Measurements from ENCODE around the gene CPTP.

Gene CPTP

DNA sequence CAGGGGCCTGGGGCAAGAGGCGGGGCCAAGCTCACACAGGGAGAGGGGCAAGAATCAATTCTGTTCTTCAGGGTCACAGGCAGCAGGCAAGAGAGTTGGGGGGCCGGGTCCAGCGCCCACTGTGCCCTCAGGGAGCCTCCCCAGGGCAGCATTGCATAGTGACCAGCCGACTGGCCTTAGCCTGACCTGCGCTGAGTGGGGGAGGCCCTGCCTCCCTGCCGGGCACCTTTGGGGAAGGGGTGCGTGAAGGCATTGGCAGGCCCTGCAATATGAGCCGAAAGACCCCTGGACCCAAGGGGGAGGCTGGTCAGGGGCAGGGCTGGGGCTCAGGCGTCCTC is 32.2 kb upstream of the CPTP start:
- DNase-seq (ENCODE audit: low read depth), result no peak

DNA sequence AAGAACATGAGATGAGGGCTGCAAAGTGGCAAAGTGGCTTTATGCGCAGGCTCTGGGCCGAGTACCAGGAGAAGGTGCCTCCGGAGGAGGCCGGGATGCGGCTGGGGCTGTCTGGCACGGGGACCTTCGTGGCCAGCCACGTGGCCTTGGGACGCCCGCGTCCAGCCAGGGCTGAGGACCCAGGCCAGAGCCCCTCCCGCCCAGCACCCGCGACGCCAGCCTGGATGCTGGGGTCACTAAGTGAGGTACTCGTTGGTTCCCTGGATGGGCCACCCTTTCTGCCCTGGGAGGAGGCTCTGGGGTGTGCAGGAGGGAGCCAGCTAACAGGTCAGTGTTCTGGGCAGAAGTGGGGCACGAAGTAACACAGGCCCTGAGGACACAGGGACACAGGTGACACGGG is 31.8 kb upstream of the CPTP start:
- DNase-seq (ENCODE audit: low read depth), result no peak

GRCh38 chr1:1293263-1294249 is 31.0 kb upstream of the CPTP start:
- DNase-seq (ENCODE audit: low read depth), result no peak

DNA sequence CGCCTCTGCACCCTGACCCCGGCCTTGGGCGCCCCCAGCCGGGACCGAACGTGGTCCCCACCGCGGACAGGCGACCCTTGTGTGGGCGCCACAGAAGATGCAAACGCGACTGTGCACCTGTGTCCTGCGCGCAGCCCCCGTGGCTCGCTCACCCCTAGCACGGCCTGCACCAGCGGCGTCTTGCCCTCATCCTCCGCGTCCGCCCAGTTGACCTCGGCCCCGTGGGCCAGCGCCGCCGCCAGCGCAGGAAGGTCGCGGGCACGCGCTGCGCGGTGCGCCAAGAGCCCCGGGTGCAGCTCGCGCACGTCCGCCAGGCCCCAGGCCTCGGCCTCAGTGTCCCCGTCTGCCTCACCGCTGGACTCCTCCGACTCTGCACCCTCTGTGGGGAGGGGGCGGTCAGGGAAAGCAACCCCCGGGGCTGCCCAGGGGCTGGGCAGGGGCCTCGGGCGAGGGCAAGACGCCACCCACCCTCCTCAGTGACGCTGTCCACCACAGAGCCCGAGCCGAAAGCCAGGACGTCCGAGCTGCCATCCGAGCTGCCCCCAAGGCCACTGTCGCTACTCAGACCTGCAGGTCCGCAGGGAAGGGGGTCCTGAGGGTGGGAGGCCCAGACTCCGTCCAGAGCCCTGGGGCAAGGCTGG is 30.2 kb upstream of the CPTP start:
- DNase-seq (ENCODE audit: low read depth), result no peak

DNA sequence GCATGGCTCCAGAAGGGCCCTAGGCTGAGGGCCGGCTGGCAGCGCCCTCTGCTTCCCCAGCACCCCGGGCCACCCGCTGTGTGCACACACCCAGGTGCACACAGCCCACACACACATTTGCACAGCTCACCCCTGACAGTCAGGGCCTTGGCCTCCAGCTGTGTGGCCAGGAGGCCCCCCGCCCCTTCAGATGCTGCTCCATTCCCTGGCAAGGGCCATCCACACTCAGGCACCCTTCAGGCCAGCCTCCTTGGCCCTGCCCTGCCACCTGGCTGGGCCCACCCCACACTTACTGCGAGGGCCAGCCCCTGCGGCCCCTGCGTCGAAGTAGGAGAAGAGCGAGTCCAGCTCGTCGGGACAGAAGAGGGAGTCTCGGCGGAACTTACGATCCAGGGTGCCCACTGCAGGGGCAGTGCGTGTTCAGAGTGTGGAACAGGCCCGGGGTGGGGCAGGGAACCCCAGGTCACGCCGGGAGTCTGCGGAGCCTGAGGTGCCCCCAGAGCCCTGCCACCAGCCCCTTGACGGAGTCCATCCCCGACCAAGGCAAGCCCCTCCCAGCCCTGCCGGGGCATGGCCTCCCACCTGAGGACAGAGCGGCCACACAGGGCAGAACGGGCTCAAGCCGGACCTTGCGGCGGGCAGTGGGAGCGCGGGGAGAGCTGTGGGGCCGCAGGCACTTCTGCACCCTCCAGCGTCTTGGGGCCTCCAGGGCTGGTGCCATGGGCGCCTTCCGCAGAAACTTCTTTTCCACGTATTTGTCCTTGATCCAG is 29.3 kb upstream of the CPTP start:
- no peak for DNase-seq (ENCODE audit: low read depth)

DNA sequence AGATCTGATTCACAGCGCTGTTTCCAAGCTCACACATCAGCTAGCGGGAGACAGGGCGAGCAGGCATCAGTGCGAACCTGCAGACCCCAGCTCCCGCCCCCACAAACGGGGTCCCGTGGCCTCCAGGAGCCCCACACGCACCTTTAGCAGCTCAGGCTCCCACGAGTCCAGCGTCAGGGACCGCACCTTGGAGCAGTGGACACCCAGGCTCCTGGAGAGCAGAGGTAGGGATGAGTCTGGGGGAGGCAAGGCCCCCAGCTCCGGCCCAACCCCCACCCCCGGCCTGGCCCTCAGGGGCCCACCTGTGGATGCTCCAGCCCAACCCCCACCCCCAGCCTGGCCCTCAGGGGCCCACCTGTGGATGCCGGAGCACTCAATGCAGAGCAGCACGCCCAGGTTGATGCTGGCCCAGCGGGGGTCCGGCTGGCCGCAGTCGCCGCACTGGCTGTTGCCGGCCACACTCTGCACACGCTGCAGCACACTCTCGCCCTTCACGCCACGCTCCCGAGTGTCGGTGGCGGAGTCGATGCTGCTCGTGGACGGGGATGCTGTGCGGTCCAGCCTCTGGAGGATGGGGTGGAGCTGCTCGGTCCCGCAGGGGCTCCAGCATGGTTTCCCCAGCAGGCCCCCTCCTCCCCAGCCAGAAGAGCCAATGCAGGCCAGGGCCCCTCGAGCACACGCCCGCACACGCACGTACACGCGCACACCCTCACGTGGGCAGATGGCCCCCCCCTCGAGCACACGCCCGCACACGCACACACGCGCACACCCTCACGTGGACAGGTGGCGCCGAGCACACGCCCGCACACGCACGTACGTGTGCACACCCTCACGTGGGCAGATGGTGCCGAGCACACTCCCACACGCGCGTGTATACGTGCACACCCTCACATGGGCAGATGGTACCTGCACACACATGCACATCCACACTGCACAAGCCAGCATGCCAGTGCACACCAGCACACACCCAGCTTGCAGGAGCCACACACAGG is 28.2 kb upstream of the CPTP start:
- DNase-seq (ENCODE audit: low read depth), result no peak

DNA sequence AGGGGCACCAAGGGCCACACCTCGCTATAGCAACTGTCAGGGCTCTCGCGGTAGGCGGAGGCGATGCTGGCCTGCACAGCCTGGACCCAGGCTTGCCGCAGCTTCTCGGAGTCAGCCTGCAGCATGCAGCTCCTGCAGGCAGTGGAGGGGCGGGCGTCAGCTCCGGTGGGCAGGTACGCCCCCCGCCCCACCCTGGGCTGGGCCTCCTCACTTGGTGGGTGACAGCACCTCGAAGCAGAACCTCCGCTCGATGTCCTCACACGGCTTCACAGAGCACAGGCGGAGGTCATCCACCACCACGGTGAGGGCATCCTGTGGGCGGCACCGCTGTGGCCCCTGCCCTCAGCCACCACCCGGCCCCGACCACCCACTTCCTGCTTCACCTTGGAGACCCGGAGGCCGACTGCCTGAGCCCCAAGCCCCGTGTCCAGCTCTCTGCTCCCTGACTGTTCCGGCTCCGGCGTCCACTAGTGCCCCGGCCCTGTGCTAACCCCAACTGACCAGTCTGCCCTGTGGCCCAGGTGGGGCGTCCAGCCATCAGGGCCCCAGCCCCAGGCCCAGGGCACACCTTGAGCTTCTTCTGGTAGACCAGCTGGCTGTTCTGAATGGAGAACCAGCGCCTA is 26.7 kb upstream of the CPTP start:
- no peak for DNase-seq (ENCODE audit: low read depth)

DNA sequence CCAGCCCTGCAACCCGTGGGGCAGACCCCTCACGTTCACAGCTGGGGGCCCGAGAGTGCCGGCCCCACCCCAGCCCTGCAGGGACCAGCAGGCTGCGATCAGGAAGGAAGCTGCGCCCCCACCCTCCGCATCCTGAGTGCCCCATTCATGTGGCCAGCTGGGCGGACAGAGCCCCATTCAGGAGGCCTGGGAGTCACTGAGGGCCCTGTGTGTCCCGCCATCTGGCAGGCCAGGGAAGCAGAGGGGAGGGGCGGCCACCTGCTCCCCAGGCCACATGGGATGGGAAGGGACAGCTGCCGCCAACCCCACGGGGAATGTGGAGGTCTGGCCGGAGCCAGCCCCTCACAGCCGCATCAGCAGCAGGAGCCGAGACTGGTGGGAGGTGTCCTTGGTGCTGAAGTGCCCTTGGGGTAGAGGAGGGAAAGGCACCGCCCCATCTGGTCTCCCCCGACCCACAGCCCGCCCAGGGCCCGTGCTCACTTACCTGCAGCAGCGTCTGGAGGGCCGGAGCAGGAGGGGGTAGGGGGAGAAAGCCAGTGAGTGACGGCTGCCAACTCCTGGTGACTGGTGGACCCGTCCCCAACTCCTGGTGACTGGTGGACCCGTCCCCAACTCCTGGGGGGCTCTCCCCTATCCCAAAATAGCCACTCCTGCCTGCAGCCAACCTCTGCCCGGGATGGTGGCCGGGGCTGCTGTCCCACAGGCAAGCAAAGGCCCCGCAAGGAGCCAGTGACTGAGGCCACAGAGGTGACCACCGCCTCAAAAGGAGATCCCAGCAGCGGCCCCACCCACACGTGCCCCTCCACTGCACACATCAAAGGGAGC is 25.5 kb upstream of the CPTP start:
- no peak for DNase-seq (ENCODE audit: low read depth)

DNA sequence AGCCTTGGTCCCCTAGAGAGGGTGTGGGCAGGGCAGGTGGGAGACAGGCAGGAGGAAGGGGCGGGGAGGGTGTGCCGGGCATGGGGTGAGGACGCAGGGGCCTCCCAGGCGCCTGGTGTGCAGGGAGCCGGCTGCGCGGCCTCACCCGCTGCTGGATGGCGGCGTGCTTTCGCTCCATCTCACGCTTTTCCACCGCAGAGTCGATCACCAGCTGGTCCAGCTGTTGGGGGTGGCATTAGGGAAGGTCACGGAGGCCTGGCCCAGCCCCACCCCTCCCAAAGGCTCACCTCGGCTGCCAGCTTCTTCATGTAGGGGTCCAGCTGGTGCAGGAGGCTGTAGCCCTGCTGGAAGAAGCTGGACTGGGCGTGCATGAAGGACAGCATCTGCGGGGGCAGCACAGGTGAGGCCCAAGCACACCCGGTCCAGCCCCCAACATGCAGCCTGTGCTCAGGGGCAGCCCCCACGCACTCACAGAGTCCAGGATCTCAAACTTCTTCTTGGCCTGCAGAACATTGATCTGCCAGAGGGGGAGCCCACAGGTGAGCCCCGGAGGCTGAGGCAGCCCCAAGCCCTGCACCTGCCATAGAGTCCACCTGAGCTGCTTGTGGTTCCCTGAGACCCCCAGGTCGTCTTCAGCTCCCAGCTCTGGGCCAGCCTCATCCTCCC is 24.8 kb upstream of the CPTP start:
- no peak for DNase-seq (ENCODE audit: low read depth)

DNA sequence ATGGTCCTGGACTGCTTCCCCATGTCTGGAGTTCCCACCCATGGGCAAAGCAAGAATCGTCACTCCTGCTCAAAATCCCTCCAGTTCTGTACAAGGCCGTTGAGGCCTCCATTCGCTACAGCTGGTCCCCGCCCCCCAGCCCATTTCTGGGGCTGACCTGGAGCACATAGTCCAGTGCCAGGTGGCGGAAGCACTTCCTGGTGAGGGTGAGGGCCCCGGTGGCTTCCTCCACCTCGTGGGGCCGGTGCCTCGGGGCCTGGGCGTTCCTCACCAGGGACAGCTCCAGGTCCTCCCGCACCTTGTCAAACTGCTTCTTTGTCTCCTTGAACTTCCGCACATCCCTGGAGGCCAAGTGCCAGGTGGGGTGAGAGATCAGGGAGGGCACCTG is 24.3 kb upstream of the CPTP start:
- no peak for DNase-seq (ENCODE audit: low read depth)

GRCh38 chr1:1302006-1302430 is 22.6 kb upstream of the CPTP start:
- DNase-seq (ENCODE audit: low read depth), result no peak

- no peak for DNase-seq (ENCODE audit: low read depth)
These were observed 21.6 kb upstream of the CPTP start for GRCh38 chr1:1302951-1303509.

GRCh38 chr1:1303736-1304135 is 20.9 kb upstream of the CPTP start:
- DNase-seq (ENCODE audit: low read depth), result no peak

DNA sequence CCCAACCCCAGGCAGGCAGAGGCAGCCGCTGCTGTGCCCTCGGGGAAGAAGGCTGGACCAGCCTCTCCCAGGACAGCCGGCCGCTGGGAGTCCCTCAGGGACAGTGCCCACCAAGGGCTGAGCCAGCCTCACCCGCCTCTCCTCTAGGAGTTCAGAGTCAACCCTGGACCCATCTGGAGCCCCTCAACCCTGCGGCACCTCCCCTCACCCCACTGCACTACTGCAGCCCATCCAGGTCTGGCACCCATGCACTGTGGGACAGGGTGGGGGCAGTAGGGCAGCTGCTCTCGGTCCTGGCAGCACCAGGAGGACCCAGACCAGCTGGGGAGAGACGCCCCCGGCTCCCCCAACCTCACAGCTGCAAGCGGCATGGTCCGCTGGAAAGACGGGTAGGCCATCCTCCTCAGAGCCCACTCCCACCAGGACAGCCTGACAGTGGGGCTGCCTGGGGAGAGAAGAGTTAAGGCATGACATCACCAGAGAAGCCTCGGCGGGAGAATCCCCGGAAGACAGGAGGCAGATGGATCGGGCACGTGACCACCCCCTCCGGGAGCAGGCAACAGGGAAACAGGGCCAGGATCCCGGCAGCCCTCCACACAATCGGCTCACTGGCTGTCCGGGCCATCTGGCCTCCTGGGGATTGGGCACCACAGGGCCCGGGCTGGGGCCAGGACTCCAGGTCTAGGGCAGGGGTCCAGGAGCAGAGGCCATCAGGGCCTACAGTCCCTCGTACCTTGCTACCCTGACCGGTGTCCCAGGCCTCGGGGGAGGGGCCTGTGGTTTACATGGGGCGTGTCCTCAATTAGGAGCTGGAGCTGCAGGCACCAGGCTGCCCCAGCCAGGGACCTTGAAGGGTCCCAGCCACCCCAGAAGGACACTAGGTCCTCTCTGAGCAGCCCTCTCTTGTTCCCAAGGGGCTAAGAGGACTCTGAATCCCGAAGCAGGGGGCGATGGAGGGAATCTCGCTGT is 20.0 kb upstream of the CPTP start:
- DNase-seq (ENCODE audit: low read depth), result no peak

- peak; percentile 67 for DNase-seq (ENCODE audit: low read depth)
These were observed 19.1 kb upstream of the CPTP start for GRCh38 chr1:1305300-1306069.

GRCh38 chr1:1306070-1306660 is 18.4 kb upstream of the CPTP start:
- no peak for DNase-seq (ENCODE audit: low read depth)
